ENCODE results near the gene CTNNA1.

Gene CTNNA1

GRCh38 chr5:138948471-138949222 lies 195.4 kb downstream of the CTNNA1 start:
- DNase-seq (ENCODE audit: low read depth, low spot score) = no peak

DNA sequence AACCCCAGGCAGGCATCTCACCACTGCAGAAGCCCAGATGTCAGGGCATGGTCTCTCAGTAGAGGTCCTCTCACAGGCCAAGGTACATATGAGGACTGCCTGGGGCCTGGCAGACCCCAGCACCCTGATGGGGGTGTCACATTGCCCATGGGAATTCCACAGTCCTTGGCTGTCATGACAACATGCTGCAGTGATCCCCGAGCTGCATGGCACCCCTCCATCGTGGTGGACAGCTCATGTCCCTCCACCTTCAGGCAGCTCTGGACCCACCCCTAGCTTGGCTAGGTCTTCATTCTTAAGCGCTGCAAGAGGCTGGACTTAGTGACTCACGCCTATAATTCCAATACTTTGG lies 196.0 kb downstream of the CTNNA1 start:
- no peak for DNase-seq (ENCODE audit: low read depth, low spot score)

GRCh38 chr5:138949988-138950387 lies 196.8 kb downstream of the CTNNA1 start:
- DNase-seq (ENCODE audit: low read depth, low spot score) = no peak

GRCh38 chr5:138950421-138951031 lies 197.3 kb downstream of the CTNNA1 start:
- DNase-seq (ENCODE audit: low read depth, low spot score) = no peak

- no peak for DNase-seq (ENCODE audit: low read depth, low spot score)
Observed at GRCh38 chr5:138951091-138951985, 198.1 kb downstream of the CTNNA1 start.

GRCh38 chr5:138951986-138952735 lies 198.9 kb downstream of the CTNNA1 start:
- DNase-seq (ENCODE audit: low read depth, low spot score) = no peak

- DNase-seq (ENCODE audit: low read depth, low spot score) = no peak
Observed at GRCh38 chr5:138952962-138953361, 199.7 kb downstream of the CTNNA1 start.

GRCh38 chr5:138953387-138954256 lies 200.4 kb downstream of the CTNNA1 start:
- no peak for DNase-seq (ENCODE audit: low read depth, low spot score)

DNA sequence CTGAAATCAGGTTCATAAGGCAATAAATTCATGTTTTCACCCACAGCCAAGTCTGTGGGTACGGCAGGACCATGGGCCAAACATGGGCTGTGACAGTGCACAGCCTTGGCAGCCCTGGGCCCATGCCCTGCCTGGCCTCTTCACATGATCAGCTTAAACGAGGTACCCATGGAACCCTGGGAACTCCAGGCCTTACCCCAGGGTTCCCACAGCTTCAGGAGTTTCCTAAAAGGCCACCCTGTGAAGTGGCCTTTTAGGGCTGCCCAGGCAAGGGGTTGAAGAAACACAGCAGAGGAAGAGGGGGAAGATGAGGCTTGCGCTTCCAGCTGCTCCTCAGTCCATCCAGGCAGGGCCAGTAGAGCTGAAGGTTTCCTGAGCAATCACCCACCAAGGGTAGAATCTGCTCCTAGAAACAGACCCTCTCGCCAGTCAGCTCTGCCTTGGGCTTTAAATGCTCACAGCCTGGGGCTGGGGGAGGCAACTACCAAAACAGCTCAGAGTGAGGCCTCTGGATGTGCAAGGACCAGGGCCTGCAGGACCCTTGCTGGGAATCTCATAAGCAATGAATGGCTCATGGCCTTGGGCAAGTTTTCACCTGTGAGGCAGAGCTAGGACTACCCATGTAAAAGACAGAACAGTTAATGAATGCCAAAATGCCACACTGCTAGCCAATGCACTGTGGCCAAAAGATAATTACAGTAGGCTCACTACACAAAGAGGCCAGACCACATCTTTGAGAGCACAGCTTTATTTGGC lies 201.2 kb downstream of the CTNNA1 start:
- DNase-seq (ENCODE audit: low read depth, low spot score) = no peak

- DNase-seq (ENCODE audit: low read depth, low spot score) = no peak
Observed at GRCh38 chr5:138955013-138955660, 201.9 kb downstream of the CTNNA1 start.

DNA sequence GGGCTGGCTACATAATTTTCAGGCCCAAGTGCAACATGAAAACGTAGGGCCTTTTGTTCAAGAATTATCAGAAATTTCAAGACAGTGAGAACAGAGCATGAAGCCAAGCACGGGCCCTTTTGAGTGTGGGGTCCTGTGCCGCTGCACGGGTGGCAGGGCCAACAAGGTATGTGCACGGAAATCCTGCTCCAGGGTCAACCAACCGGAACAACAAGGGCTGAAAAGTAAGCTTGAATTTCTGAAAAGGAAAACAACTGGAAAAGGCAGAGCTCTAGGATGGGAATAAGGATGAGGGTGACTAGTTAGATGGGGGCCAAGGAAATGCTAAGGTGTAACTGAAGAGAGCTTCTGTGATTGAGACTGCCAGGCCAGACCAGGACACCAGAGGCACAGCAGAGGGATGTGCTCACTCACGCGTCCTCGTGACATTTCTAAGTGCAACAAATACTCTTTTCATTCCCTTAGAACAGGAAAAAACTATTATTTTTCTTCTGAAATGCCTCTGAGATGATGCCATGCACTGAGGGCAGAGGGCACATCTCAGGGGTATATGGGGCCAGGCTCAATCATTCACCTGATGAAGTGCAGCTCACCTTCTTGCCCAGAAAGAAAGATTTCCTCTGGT lies 202.6 kb downstream of the CTNNA1 start:
- DNase-seq (ENCODE audit: low read depth, low spot score) = no peak

GRCh38 chr5:138956801-138957200 lies 203.6 kb downstream of the CTNNA1 start:
- no peak for DNase-seq (ENCODE audit: low read depth, low spot score)

DNA sequence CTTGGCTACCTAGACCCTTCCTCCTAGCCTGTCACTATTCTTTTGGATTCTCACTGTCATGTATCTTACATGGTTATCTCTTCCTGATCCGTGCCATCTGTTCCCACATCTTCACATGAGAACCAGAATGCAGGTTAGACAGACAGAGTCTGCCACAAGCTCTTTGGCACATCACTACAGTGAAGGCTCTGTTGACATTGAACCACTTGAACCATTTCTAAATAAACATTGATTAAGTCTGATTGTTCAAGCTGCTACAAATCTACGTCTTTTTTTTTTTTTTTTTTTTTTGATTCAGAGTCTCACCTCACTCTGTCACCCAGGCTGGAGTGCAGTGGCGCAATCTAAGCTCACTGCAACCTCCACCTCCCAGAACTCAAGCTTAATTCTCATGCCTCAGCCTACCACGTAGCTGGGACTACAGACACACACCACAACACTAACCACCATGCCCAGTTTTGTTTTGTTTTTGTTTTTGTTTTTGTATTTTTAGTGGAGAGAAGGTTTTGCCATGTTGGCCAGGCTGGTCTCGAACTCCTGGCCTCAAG lies 207.0 kb downstream of the CTNNA1 start:
- no peak for DNase-seq (ENCODE audit: low read depth, low spot score)

- no peak for DNase-seq (ENCODE audit: low read depth, low spot score)
Observed at GRCh38 chr5:138961221-138961620, 208.0 kb downstream of the CTNNA1 start.

GRCh38 chr5:138961729-138962128 lies 208.5 kb downstream of the CTNNA1 start:
- DNase-seq (ENCODE audit: low read depth, low spot score) = no peak

GRCh38 chr5:138962614-138963370 lies 209.6 kb downstream of the CTNNA1 start:
- DNase-seq (ENCODE audit: low read depth, low spot score) = no peak

DNA sequence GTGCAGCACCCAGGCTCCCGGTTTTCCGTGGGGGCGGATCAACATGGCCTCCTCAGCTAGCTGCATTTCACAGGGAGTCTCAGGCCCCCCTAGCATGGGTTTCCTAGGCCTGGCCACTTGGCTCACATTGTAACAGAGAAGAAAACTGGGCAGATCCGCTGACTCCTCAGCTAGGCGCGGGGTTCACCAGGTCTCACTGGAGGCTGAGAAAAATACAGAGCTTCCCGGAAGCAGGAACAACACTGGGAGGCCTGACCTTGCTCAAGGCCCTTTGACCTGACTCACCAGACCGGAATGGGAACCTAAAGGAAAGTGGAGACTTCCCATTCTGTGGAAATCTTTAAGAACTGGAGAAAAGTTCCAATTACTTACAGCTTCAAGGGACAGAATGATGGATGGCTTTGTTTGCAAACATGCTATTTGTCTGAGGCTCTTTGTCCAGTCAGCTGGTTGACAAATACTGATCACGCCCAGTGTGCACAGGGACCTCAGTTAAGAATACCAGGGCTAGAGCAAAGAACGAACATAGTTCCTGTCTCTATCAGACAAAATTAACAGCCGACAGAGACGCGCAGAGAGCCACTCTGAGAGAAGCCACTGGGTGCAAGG lies 210.6 kb downstream of the CTNNA1 start:
- no peak for DNase-seq (ENCODE audit: low read depth, low spot score)

All from activated CD4-positive, CD25-positive, alpha-beta regulatory T cell treated with anti-CD3 and anti-CD28 coated beads, Interleukin-2, amount 50 U/mL, for 16 hours (primary cell).